GM19023 (cell line): ENCODE data around the gene CNOT9.
"Not testable (repeated sequence)": the region's sequence is repeated elsewhere in the genome, so short reads cannot be mapped to it uniquely, and the experiment has no call there.

ENCODE experiments used
- ATAC-seq: cut with Tn5 transposase; IDR thresholded peaks from one replicate; pipeline ENCODE4 v1.9.1; 2021; ENCODE audit warnings: mild to moderate bottlenecking, moderate library complexity; ENCODE audit not compliant: unreplicated experiment

CNOT9 gene, protein sequence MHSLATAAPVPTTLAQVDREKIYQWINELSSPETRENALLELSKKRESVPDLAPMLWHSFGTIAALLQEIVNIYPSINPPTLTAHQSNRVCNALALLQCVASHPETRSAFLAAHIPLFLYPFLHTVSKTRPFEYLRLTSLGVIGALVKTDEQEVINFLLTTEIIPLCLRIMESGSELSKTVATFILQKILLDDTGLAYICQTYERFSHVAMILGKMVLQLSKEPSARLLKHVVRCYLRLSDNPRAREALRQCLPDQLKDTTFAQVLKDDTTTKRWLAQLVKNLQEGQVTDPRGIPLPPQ

GRCh38 chr2:218568190-218569037, at the start of gene CNOT9, which contains the start of gene USP37:
CNOT9 (plus strand) TSS chr2:218568839; CDS start chr2:218568955, 116 bp downstream.
USP37 (minus strand) TSS chr2:218568351; CDS start chr2:218558653, 9,698 bp downstream.
- peak; percentile 86 for ATAC-seq

- ATAC-seq, result no peak
These were observed 49.8 kb upstream of the CNOT9 start for GRCh38 chr2:218518876-218519275.

GRCh38 chr2:218523651-218524050, 45.0 kb upstream of the CNOT9 start:
- no peak for ATAC-seq

GRCh38 chr2:218528409-218528808, 40.2 kb upstream of the CNOT9 start:
- not testable (repeated sequence) for ATAC-seq

DNA sequence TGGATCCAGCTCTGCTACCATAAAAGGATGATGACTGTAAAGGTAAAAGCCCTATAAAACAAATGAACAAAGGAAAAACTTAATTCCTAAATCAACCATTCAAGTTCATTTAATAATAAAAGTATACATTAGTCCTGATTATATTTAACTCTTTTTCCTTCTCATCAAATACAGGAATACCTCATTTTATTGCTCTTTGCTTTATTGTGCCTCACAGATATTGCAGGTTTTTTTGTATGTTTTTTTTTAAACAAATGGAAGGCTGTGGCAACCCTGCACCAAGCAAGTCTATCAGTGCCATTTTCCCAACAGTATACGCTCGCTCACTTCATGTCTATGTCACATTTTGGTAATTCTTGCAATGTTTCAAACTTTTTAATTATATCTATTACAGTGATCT, 38.6 kb upstream of the CNOT9 start:
- ATAC-seq, result no peak

DNA sequence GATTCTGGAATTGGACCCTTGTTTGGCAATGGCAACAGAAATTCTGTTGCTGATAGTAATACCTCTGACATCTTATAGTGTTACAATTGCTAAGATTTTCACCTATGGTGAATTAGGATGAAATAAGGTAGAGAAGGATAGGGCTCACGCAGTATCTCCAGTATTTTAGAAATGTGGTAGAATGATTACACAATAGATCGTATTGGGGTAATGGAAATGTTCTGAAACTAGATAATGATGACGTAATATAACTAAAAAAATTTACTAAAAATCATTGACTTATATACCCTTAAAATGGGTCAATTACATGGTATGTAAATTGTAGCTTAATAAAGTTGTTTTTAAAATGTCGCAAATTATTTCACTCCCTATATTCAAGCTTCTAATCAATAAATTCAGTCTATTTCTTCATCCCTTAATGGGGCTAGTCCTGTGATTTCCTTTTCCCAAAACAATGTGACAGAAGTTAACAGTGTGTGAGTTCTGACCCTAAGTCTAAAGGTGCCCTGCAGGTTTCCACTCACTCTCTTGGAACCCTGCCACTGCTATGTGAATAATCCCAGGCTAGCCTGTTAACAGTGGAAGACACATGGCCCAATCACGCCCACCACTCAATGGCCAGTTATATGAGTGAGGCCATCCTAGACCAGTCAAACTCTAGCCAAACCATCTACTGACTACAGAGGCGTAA, 31.7 kb upstream of the CNOT9 start:
- ATAC-seq, result no peak

GRCh38 chr2:218540015-218540414, 28.6 kb upstream of the CNOT9 start:
- no peak for ATAC-seq

- no peak for ATAC-seq
These were observed 22.6 kb upstream of the CNOT9 start for GRCh38 chr2:218546012-218546411.

DNA sequence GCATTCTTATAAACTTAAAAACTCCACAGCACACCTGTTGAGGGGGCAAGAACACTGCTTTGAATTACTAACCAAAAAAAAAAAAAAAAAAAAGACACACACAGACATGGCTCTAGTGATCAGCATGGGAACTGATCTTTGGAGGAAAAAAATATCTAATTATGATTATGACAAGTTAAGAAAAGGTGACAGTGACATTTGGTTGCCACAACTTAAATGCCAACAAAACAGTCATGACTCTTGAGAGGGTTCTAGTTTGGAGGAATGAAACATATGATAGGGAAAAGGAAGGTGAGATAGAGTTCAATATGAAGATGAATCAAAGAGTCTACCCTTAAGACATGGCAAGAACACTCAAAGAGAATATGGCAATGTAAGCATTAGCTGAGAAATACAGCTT, 21.1 kb upstream of the CNOT9 start:
- ATAC-seq, result no peak

GRCh38 chr2:218547978-218548377, 20.7 kb upstream of the CNOT9 start:
- no peak for ATAC-seq

DNA sequence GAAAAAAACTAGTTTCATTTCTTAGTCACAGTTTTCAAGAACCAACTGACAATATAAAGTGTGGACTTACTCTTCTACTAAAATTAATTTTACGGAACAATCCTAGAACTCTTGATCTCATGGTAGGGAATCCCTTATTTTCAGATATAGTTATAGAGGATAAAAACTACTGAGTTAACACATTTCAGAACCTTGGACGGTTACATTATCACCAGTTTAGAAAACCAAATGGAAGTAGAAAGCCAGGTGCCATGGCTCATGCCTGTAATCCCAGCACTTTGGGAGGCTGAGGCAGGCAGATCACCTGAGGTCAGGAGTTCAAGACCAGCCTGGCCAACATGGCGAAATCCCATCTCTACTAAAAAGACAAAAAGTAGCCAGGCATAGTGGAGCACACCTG, 14.4 kb upstream of the CNOT9 start:
- not testable (repeated sequence) for ATAC-seq

DNA sequence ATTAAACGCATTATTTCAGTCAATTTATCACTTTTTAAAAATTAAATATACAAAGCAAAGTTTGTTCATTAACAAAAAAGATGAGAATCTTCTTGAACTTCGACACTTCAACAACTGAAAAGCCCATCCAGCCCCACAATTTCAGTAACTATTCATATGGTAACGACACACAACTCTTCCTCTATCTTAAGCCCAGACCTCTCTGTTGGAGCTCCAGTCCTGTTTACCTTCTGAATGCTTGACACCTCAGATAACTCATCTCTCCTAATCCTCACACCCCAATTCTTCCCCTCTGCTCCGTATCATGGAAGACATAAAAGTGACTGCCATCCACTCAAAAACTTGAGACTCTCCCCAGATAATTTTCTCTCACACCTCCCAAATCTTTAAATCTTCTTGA, 13.1 kb upstream of the CNOT9 start:
- ATAC-seq, result no peak

- ATAC-seq, result no peak
These were observed 10.7 kb upstream of the CNOT9 start for GRCh38 chr2:218557941-218558340.

- no peak for ATAC-seq
These were observed 9.7 kb upstream of the CNOT9 start for GRCh38 chr2:218558986-218559385.

DNA sequence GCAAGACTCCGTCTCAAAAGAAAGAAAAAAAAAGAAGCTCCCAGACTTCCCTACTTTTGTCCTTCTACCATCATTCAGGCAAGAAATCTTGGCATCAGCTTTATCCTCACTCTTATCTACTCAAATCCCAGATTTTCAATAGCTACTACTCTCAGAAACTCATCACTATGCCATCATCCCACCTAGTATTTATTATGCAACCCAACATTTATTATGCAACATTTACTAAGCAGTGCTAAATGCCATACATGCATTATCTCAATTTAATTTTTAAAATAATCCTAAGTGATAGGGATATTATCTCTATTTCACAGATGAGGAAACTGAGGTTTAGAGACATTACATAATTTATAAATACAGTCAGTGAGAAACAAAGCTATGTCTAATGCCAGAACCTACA, 4.6 kb upstream of the CNOT9 start:
- no peak for ATAC-seq

DNA sequence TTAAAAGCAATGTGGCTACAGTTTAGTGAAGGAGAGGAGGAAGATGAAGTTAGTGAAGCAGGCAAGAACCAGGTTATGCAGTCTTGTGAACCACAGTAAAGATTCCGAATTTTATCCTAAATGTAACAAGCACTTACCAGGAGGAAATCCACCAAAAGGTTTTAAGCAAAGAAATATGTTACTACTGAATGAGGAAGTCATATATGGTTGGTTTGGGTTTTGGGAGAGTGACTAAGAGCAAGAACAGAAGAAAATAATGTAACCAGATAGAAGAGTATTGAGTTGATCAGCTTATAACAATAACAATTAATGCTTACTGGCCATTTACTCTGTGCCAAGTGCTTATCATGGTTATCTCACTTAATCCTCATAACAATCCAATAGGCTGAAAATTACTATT, 2.3 kb upstream of the CNOT9 start:
- no peak for ATAC-seq

- ATAC-seq, result peak; percentile 47
These were observed 846 bp upstream of the CNOT9 start for GRCh38 chr2:218567797-218568189.

DNA sequence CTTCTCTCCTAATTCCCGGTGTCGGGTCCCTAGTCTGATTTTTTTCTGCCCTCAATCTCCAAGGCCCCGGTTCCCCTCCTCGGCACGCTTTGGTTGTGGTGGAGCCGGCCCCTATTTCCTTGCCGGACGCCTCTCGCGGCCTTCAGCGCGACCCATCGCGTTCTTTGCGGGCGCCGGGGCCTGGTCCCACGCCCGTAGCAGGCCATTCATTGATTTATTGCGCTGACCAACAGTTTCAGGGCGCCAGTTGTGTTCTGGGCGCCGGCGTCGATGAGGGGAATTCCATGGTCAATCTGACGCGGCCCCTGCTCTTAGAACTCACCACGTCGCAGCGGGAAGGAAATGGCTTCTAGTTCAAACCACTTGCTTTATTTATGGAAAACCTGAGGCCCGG, 396 bp downstream of the CNOT9 start:
- ATAC-seq, result peak; percentile 29

GRCh38 chr2:218569661-218570500, 1.2 kb downstream of the CNOT9 start:
- ATAC-seq, result no peak

DNA sequence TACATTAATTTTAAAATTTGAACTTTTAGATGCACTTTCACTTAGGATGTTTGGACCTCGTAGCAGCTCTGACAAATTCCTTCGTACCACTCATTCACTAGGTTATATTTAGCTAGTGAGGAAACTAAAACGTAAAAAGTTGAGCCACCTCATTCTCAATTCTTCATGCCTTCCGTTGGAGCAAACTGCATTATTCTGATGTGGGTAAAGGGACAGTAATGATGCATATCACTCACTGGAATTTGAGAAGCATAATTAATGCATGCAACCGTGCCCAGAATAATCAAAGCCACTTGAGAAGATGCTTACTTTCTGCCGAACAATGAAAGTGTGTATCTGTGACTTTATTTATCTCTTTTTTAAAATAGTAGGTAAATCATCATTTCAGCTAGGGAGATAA, 2.2 kb downstream of the CNOT9 start:
- no peak for ATAC-seq

- no peak for ATAC-seq
These were observed 8.2 kb downstream of the CNOT9 start for GRCh38 chr2:218576854-218577253.
